A673 (cell line): ENCODE data around the gene FASTKD3.

Source experiments
- EZH2 ChIP-seq: fragments of 200-600 bp; sonication (generic); IDR thresholded peaks from 2 replicates; pipeline ENCODE4 v1.6.1; 2017; ENCODE audit warnings: borderline replicate concordance, low read depth, mild to moderate bottlenecking, mixed read lengths, antibody characterized with exemption, low read length; ENCODE audit not compliant: poor library complexity, severe bottlenecking
- TF ChIP-seq, protein P1 (sequence below): fragments of 300-800, 200-600 bp; sonication (generic); conservative IDR thresholded peaks from 2 replicates; pipeline ENCODE4 v1.5.1; 2017; ENCODE audit warnings: low read depth, mild to moderate bottlenecking, antibody characterized with exemption, low read length, moderate library complexity, mixed read lengths

DNA sequence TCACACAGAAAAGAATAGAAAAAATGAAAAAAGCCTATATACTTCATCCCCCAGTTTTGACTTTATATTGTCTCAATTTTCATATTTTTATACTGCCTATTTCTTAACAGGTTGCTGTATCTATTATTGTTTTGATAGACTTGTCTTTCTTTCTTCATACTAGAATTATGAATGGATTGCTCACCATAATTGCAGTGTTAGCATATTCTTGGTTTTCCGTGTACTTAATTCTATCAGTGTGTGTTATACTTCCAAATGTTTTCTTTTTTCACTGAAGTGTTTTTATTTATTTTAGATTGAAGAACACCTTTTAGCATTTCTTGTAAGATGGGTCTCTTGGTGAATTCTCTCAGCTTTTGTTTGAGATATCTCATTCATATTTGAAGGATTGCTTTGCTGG is 38.8 kb upstream of the FASTKD3 start:
- TF ChIP-seq, protein P1, sequence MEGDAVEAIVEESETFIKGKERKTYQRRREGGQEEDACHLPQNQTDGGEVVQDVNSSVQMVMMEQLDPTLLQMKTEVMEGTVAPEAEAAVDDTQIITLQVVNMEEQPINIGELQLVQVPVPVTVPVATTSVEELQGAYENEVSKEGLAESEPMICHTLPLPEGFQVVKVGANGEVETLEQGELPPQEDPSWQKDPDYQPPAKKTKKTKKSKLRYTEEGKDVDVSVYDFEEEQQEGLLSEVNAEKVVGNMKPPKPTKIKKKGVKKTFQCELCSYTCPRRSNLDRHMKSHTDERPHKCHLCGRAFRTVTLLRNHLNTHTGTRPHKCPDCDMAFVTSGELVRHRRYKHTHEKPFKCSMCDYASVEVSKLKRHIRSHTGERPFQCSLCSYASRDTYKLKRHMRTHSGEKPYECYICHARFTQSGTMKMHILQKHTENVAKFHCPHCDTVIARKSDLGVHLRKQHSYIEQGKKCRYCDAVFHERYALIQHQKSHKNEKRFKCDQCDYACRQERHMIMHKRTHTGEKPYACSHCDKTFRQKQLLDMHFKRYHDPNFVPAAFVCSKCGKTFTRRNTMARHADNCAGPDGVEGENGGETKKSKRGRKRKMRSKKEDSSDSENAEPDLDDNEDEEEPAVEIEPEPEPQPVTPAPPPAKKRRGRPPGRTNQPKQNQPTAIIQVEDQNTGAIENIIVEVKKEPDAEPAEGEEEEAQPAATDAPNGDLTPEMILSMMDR = no peak
- TF ChIP-seq EZH2 = no peak
